K562 (cell line): Measurements from ENCODE around the gene PHF12. TPM values are rescaled to one million over a fixed set of nuclear protein-coding genes. Genes with fewer than 3 reads are reported as not detected.
A peak's percentile ranks its signal among the peaks of the same experiment; 100 is the strongest.

Experiments used
- ASH1L ChIP-seq: fragments of 450-650 bp; IDR thresholded peaks from 2 replicates; pipeline ENCODE4 v1.6.1; 2018; ENCODE audit warnings: borderline replicate concordance, mild to moderate bottlenecking, low read depth; ENCODE audit not compliant: partially characterized antibody
- CTBP1 ChIP-seq: fragments of 450-650 bp; IDR thresholded peaks from 2 replicates; pipeline ENCODE4 v1.6.1; 2016; ENCODE audit warnings: borderline replicate concordance
- E2F3 ChIP-seq: fragments of 250-450 bp; sonication (Bioruptor Pico); IDR thresholded peaks from 2 replicates; pipeline ENCODE4 v1.4.0; 2020; ENCODE audit warnings: mild to moderate bottlenecking
- HMG20A ChIP-seq: fragments of 450-650 bp; formaldehyde crosslinking; conservative IDR thresholded peaks from 2 replicates; pipeline ENCODE4 v1.4.0; 2020; ENCODE audit warnings: mild to moderate bottlenecking, mixed read lengths
- IRF9 ChIP-seq: fragments of 450-650 bp; IDR thresholded peaks from 2 replicates; pipeline ENCODE4 v1.6.1; 2016; ENCODE audit warnings: missing biosample characterization, missing genetic modification characterization
- JUND ChIP-seq, 2 experiments: IDR thresholded peaks; 2 replicates in 1 of 2; 3 replicates in 1 of 2; pipeline ENCODE4 v1.6.1; 2011; ENCODE audit warnings: borderline replicate concordance in 2 of 2, low read depth in 2 of 2, low read length in 2 of 2, improper control_type of control experiment in 1 of 2, missing biosample characterization in 1 of 2, missing genetic modification characterization in 1 of 2, missing genetic modification reagents in 1 of 2
- POLR2B ChIP-seq: fragments of 450-650 bp; IDR thresholded peaks from 2 replicates; pipeline ENCODE4 v1.6.1; 2018; ENCODE audit warnings: low read depth; ENCODE audit not compliant: partially characterized antibody
- SP2 ChIP-seq: IDR thresholded peaks from 2 replicates; pipeline ENCODE4 v1.6.1; 2011; ENCODE audit warnings: mild to moderate bottlenecking, low read depth, low read length, moderate library complexity; ENCODE audit not compliant: poor library complexity, severe bottlenecking; ENCODE audit errors: extremely low read depth
- SPI1 ChIP-seq: IDR thresholded peaks from 2 replicates; pipeline ENCODE4 v1.6.1; 2011; ENCODE audit warnings: low read depth, low read length, control low read depth, borderline replicate concordance
- THAP12 ChIP-seq: fragments of 250-450 bp; sonication (Bioruptor Pico); IDR thresholded peaks from 2 replicates; pipeline ENCODE4 v1.9.0; 2021; ENCODE audit warnings: mild to moderate bottlenecking, inconsistent platforms
- TRIM28 ChIP-seq: fragments of 450-650 bp; IDR thresholded peaks from 2 replicates; pipeline ENCODE4 v1.6.1; 2017
- ZBTB34 ChIP-seq: fragments of 250-450 bp; sonication (Bioruptor Pico); IDR thresholded peaks from 2 replicates; pipeline ENCODE4 v1.8.0; 2021; ENCODE audit warnings: mild to moderate bottlenecking, moderate library complexity
- ZBTB5 ChIP-seq: fragments of 450-650 bp; IDR thresholded peaks from 2 replicates; pipeline ENCODE4 v1.6.1; 2017; ENCODE audit warnings: antibody characterized with exemption
- ZNF175 ChIP-seq: fragments of 200-800 bp; sonication (Bioruptor generic); IDR thresholded peaks from 2 replicates; pipeline ENCODE4 v1.6.1; 2016; ENCODE audit warnings: low read depth, mild to moderate bottlenecking, missing genetic modification characterization, missing compliant biosample characterization
- ZNF511 ChIP-seq: sonication (generic); formaldehyde crosslinking; IDR thresholded peaks from 2 replicates; pipeline ENCODE4 v1.8.0; 2022; ENCODE audit warnings: mild to moderate bottlenecking, missing genetic modification reagents
- ZNF740 ChIP-seq, 3 experiments: fragments of 200-800 bp in 1 of 3; sonication (Bioruptor generic) in 1 of 3; sonication (generic) in 1 of 3; formaldehyde crosslinking in 1 of 3; IDR thresholded peaks; 2 replicates each; pipeline versions ENCODE4 v1.6.1 to v1.8.0; 2016 to 2022; ENCODE audit warnings: mild to moderate bottlenecking in 2 of 3, missing compliant biosample characterization in 2 of 3, missing genetic modification characterization in 2 of 3, missing genetic modification reagents in 1 of 3
- polyA plus RNA-seq, 8 experiments: library from polyadenylated mRNA; depleted of rRNA in 4 of 8; stranded (reverse) in 5 of 8; unstranded in 3 of 8; fragments of >200 nt; fragmentation: Nextera tagmentation in 2 of 8; fragmentation: Illumina TruSeq in 1 of 8; extraction: Ambion mirVana in 2 of 8; extraction: Trizol in 1 of 8; gene quantifications; 2 replicates each; pipeline versions ENCODE4 v1.2.1 to v1.2.3, GENCODE V29; 2011 to 2014; ENCODE audit warnings: inconsistent platforms in 1 of 8, missing spikeins in 1 of 8
- total RNA-seq, 7 experiments: library from RNA; depleted of rRNA in 6 of 7; stranded (reverse); fragments of >200 nt in 6 of 7; fragmentation: Illumina TruSeq in 2 of 7; extraction: Trizol in 2 of 7; gene quantifications; 2 replicates each; pipeline versions ENCODE4 v1.2.1 to v1.2.3, GENCODE V29; 2011 to 2021; ENCODE audit warnings: low replicate concordance in 1 of 7

The PHF12 gene
- total and polyA plus RNA-seq, 9 of the 15 experiments (the other 6 are each of a cell fraction or from before 2014, with no cell fraction given): 0.82 to 31.3 (median 13.5) TPM

- TF ChIP-seq ZBTB34 (CRISPR knock-in tag): no peak
- no peak for TF ChIP-seq IRF9
- no peak for TF ChIP-seq ZBTB5
- TF ChIP-seq THAP12 (CRISPR knock-in tag): peak; percentile 91; the same call in 1 of the 2 replicates
- no peak for TF ChIP-seq SP2
- no peak for TF ChIP-seq E2F3
- TF ChIP-seq HMG20A (CRISPR knock-in tag): no peak
- no peak for TF ChIP-seq ASH1L
- 0 out of 2 replicates have a peak, but pooled peaks have one; percentile 13 for TF ChIP-seq ZNF175 (CRISPR knock-in tag)
- TF ChIP-seq CTBP1: peak; percentile 90
- TF ChIP-seq POLR2B: peak; percentile 68
- TF ChIP-seq TRIM28: no peak
- no peak for TF ChIP-seq ZNF511 (CRISPR knock-in tag)
- no peak for TF ChIP-seq ZNF740 (CRISPR knock-in tag; IDR thresholded peaks at IDR 0.05)
- no peak; a peak in 1 of 4 replicates for TF ChIP-seq ZNF740 (tag; IDR thresholded peaks at IDR 0.05)
- TF ChIP-seq SPI1: no peak
- TF ChIP-seq JUND (IDR thresholded peaks at IDR 0.05; ENCODE audit: borderline replicate concordance, low read depth, low read length): 0 out of 2 replicates have a peak, but pooled peaks have one; percentile 7
- no peak; the same call in 2 of the 3 replicates for TF ChIP-seq JUND (tag; IDR thresholded peaks at IDR 0.05; ENCODE audit: borderline replicate concordance, low read depth, low read length)
Observed at GRCh38 chr17:28896884-28897768, 54.2 kb downstream of the PHF12 start, which contains the start of gene FLOT2 (continued).
